A673 (cell line): ENCODE data around the gene HMGN4.

Experiments used
- EZH2 ChIP-seq: fragments of 200-600 bp; sonication (generic); IDR thresholded peaks from 2 replicates; pipeline ENCODE4 v1.6.1; 2017; ENCODE audit warnings: borderline replicate concordance, low read depth, mild to moderate bottlenecking, mixed read lengths, antibody characterized with exemption, low read length; ENCODE audit not compliant: poor library complexity, severe bottlenecking
- TF ChIP-seq, protein P1 (sequence below): fragments of 300-800, 200-600 bp; sonication (generic); conservative IDR thresholded peaks from 2 replicates; pipeline ENCODE4 v1.5.1; 2017; ENCODE audit warnings: low read depth, mild to moderate bottlenecking, antibody characterized with exemption, low read length, moderate library complexity, mixed read lengths

DNA sequence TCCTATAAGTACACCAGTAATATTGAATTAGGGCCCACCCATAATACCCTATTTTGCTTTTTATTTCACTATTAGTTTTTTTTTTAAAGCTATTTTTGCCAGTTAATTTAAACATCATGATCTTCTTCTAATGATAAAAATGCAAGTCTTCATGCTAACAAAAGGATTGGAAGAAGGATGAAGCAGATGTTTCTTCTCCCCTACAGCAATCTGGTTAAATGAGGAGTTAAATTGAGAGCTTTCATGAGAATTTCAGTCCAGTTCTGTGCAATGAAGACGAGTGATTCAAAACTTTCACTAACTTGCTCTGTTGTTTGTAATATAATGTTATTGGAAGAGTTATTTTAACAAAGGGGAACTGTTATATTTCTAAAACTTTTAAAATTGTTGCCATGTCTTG is 3.4 kb downstream of the HMGN4 start:
- TF ChIP-seq, protein P1, sequence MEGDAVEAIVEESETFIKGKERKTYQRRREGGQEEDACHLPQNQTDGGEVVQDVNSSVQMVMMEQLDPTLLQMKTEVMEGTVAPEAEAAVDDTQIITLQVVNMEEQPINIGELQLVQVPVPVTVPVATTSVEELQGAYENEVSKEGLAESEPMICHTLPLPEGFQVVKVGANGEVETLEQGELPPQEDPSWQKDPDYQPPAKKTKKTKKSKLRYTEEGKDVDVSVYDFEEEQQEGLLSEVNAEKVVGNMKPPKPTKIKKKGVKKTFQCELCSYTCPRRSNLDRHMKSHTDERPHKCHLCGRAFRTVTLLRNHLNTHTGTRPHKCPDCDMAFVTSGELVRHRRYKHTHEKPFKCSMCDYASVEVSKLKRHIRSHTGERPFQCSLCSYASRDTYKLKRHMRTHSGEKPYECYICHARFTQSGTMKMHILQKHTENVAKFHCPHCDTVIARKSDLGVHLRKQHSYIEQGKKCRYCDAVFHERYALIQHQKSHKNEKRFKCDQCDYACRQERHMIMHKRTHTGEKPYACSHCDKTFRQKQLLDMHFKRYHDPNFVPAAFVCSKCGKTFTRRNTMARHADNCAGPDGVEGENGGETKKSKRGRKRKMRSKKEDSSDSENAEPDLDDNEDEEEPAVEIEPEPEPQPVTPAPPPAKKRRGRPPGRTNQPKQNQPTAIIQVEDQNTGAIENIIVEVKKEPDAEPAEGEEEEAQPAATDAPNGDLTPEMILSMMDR, result no peak
- TF ChIP-seq EZH2, result no peak
